Neuronal stem cell (in vitro differentiated cells): ENCODE results near the gene NEK10.
"Not testable (repeated sequence)": the region's sequence is repeated elsewhere in the genome, so short reads cannot be mapped to it uniquely, and the experiment has no call there.

ENCODE experiments used
- DNase-seq: peaks from one replicate; pipeline ENCODE4 v3.0.0-alpha.2; 2013; ENCODE audit warnings: low spot score
- H2AFZ ChIP-seq: one replicate; pipeline ENCODE4 v1.6.1; 2013; ENCODE audit warnings: mild to moderate bottlenecking, low read length, inconsistent platforms
- H2AK5ac ChIP-seq: 2 replicates; pipeline ENCODE4 v1.6.1; 2013; ENCODE audit warnings: low read depth, mild to moderate bottlenecking, inconsistent platforms, low read length, moderate library complexity, mixed read lengths
- H2BK120ac ChIP-seq: 2 replicates; pipeline ENCODE4 v1.6.1; 2013; ENCODE audit warnings: low read depth, mild to moderate bottlenecking, inconsistent platforms, low read length, moderate library complexity, mixed read lengths
- H2BK12ac ChIP-seq: one replicate; pipeline ENCODE4 v1.6.1; 2013; ENCODE audit warnings: low read length, inconsistent platforms
- H2BK15ac ChIP-seq: 2 replicates; pipeline ENCODE4 v1.6.1; 2013; ENCODE audit warnings: mild to moderate bottlenecking, low read length, inconsistent platforms, mixed read lengths
- H2BK5ac ChIP-seq: one replicate; pipeline ENCODE4 v1.6.1; 2013; ENCODE audit warnings: inconsistent platforms, mild to moderate bottlenecking, low read length, moderate library complexity
- H3K14ac ChIP-seq: one replicate; pipeline ENCODE4 v1.6.1; 2013; ENCODE audit warnings: low read length, inconsistent platforms
- H3K18ac ChIP-seq: 2 replicates; pipeline ENCODE4 v1.6.1; 2013; ENCODE audit warnings: low read length, inconsistent platforms
- H3K23ac ChIP-seq: 2 replicates; pipeline ENCODE4 v1.6.1; 2013; ENCODE audit warnings: low read depth, mild to moderate bottlenecking, mixed read lengths, low read length, inconsistent platforms; ENCODE audit not compliant: poor library complexity
- H3K27ac ChIP-seq: replicated peaks from 3 replicates; pipeline ENCODE4 v1.5.1; 2013; ENCODE audit warnings: low read length, inconsistent platforms
- H3K27me3 ChIP-seq, 3 experiments: 2 replicates each; pipeline ENCODE4 v1.6.1; 2013; ENCODE audit warnings: low read length in 3 of 3, mild to moderate bottlenecking in 2 of 3, inconsistent platforms in 1 of 3, low read depth in 1 of 3, mixed read lengths in 1 of 3, moderate library complexity in 1 of 3; ENCODE audit not compliant: control insufficient read depth in 3 of 3, insufficient read depth in 3 of 3
- H3K36me3 ChIP-seq, 2 donors: replicated peaks in 1 of 2; 2 replicates each; pipeline ENCODE4 v1.6.1; 2013; ENCODE audit warnings: low read length in 2 of 2; ENCODE audit not compliant: control insufficient read depth in 2 of 2, insufficient read depth in 2 of 2
- H3K4ac ChIP-seq: 2 replicates; pipeline ENCODE4 v1.6.1; 2013; ENCODE audit warnings: inconsistent platforms, mild to moderate bottlenecking, low read length, moderate library complexity
- H3K4me1 ChIP-seq, 2 donors: 1 replicate in 1 of 2; 2 replicates in 1 of 2; pipeline ENCODE4 v1.6.1; 2013; ENCODE audit warnings: low read length in 2 of 2, low read depth in 1 of 2; ENCODE audit not compliant: control insufficient read depth in 2 of 2, insufficient read depth in 1 of 2
- H3K4me2 ChIP-seq: one replicate; pipeline ENCODE4 v1.6.1; 2013; ENCODE audit warnings: mild to moderate bottlenecking, low read length, inconsistent platforms; ENCODE audit not compliant: insufficient read depth, poor library complexity, severe bottlenecking
- H3K4me3 ChIP-seq, 2 donors: 2 replicates each; pipeline ENCODE4 v1.5.1; 2013; ENCODE audit warnings: low read length in 2 of 2, mild to moderate bottlenecking in 2 of 2, inconsistent platforms in 1 of 2, moderate library complexity in 1 of 2
- H3K79me1 ChIP-seq: one replicate; pipeline ENCODE4 v1.6.1; 2013; ENCODE audit warnings: low read depth, mild to moderate bottlenecking, inconsistent platforms, low read length, moderate library complexity
- H3K9ac ChIP-seq: one replicate; pipeline ENCODE4 v1.6.1; 2013; ENCODE audit warnings: mild to moderate bottlenecking, low read depth, low read length, inconsistent platforms; ENCODE audit not compliant: poor library complexity
- H3K9me3 ChIP-seq, 2 donors: replicated peaks in 1 of 2; 2 replicates each; pipeline versions ENCODE3 to v1.6.1; 2013; ENCODE audit warnings: low read length in 2 of 2, mild to moderate bottlenecking in 2 of 2, inconsistent platforms in 1 of 2, low read depth in 1 of 2, mixed read lengths in 1 of 2, moderate library complexity in 1 of 2; ENCODE audit not compliant: control insufficient read depth in 2 of 2, insufficient read depth in 1 of 2
- H4K8ac ChIP-seq: one replicate; pipeline ENCODE4 v1.6.1; 2013; ENCODE audit warnings: low read depth, mild to moderate bottlenecking, inconsistent platforms, low read length, moderate library complexity
- H4K91ac ChIP-seq: one replicate; pipeline ENCODE4 v1.6.1; 2013; ENCODE audit warnings: low read length, low read depth, mild to moderate bottlenecking, inconsistent platforms; ENCODE audit not compliant: poor library complexity
- WGBS, 2 donors: extraction: QIAGEN DNeasy Blood & Tissue Kit; methylation state at CpG; one replicate each; pipeline ENCODE4 v1.1.7; 2013; ENCODE audit warnings: missing lambda C conversion rate in 2 of 2, mixed read lengths in 1 of 2; ENCODE audit not compliant: insufficient read length in 2 of 2, insufficient replicate concordance in 1 of 2; ENCODE audit errors: extremely low coverage in 2 of 2; 5-methylcytosine and 5-hydroxymethylcytosine counted together

NEK10 gene

DNA sequence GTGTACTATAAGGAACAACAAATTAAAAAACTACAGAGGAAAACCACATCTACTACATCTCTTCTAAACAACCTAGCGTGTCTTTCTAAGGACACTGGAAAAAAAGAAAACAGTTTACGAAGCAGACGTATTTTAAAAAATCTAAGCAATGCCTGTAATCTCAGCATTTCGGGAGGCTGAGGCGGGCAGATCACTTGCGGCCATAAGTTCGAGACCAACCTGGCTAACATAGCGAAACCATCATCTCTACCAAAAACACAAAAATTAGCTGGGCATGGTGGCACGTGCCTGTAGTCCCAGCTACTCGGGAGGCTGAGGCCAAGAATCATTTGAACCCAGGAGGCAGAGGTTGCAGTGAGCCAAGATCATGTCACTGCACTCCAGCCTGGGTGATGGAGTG, 23.2 kb upstream of the NEK10 start:
- H2BK5ac ChIP-seq, H3K4me2 ChIP-seq, H2BK120ac ChIP-seq, H3K14ac ChIP-seq, DNase-seq, H3K79me1 ChIP-seq, H3K23ac ChIP-seq, H2BK15ac ChIP-seq, H3K9ac ChIP-seq, H3K4me3 ChIP-seq, H4K8ac ChIP-seq, H3K4me1 ChIP-seq, H2AFZ ChIP-seq, H3K4ac ChIP-seq, H4K91ac ChIP-seq, H2AK5ac ChIP-seq, H3K18ac ChIP-seq, H3K27me3 ChIP-seq, H3K27ac ChIP-seq, H2BK12ac ChIP-seq: not testable (repeated sequence)
- Histone ChIP-seq H3K9me3 (peaks cover 0 to 21% of the 10 kb centered on the region in 2 donors), H3K36me3 (peaks cover 4 to 99% of the 10 kb centered on the region in 2 donors)
- no CpG with 5 or more reads among the region's 10 CpGs for WGBS, 2 donors

- no peak overlapping the region for H3K4ac ChIP-seq
- H3K18ac ChIP-seq = no peak overlapping the region
- H3K9me3 ChIP-seq = peaks cover 0 to 21% of the 10 kb centered on the region in 2 donors
- H2BK15ac ChIP-seq = no peak overlapping the region
- H2AFZ ChIP-seq = no peak overlapping the region
- H3K79me1 ChIP-seq = peaks cover 2% of the 10 kb centered on the region
- H2AK5ac ChIP-seq = no peak overlapping the region
- H2BK12ac ChIP-seq = no peak overlapping the region
- H3K27ac ChIP-seq = no peak overlapping the region
- no peaks in the 10 kb centered on the region for H3K27me3 ChIP-seq
- H3K9ac ChIP-seq = no peak overlapping the region
- H4K91ac ChIP-seq = no peak overlapping the region
- no peak overlapping the region for H3K4me2 ChIP-seq
- WGBS, 2 donors = no CpG with 5 or more reads among the region's 1 CpG
- H4K8ac ChIP-seq = no peak overlapping the region
- H2BK120ac ChIP-seq = no peak overlapping the region
- H3K4me3 ChIP-seq = no peak overlapping the region
- peaks cover 4 to 99% of the 10 kb centered on the region in 2 donors for H3K36me3 ChIP-seq
- H2BK5ac ChIP-seq = no peak overlapping the region
- H3K4me1 ChIP-seq = no peaks in the 10 kb centered on the region
- H3K14ac ChIP-seq = no peak overlapping the region
- H3K23ac ChIP-seq = no peak overlapping the region
- DNase-seq = no peak
These were observed 22.6 kb upstream of the NEK10 start for GRCh38 chr3:27391796-27392195.

DNA sequence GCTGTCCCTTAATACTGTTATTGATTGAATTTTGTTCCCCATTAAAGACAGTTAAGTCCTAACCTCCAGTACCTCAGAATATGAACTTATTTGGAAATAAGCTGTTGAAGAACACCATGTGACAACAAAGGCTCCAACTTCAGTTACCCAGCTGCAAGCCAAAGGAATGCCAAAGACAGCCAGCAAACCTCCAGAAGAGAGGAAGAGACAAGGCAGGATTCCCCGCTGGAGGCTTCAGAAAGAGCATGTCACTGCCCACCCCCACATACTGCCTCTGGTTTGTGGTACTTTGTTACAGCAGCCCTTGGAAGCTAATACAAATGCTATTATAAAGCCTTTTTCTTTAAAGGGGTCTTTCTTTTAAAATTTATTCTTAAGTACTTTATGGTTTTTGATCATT, 18.4 kb upstream of the NEK10 start:
- no peak overlapping the region for H4K8ac ChIP-seq
- no peak overlapping the region for H3K14ac ChIP-seq
- no CpG with 5 or more reads among the region's 1 CpG for WGBS, 2 donors
- H3K23ac ChIP-seq = no peak overlapping the region
- no peak overlapping the region for H3K18ac ChIP-seq
- no peak overlapping the region for H2BK120ac ChIP-seq
- H3K79me1 ChIP-seq = peaks cover 4% of the 10 kb centered on the region
- H3K27ac ChIP-seq = no peak overlapping the region
- H3K36me3 ChIP-seq = peaks cover 5 to 99% of the 10 kb centered on the region in 2 donors
- H3K27me3 ChIP-seq = no peaks in the 10 kb centered on the region
- no peak overlapping the region for H2BK5ac ChIP-seq
- no peak overlapping the region for H3K4me2 ChIP-seq
- H3K4ac ChIP-seq = no peak overlapping the region
- H3K9ac ChIP-seq = no peak overlapping the region
- no peak overlapping the region for H2AK5ac ChIP-seq
- no peaks in the 10 kb centered on the region for H3K4me1 ChIP-seq
- H4K91ac ChIP-seq = no peak overlapping the region
- peaks cover 0 to 21% of the 10 kb centered on the region in 2 donors for H3K9me3 ChIP-seq
- H3K4me3 ChIP-seq = no peak overlapping the region
- H2AFZ ChIP-seq = no peak overlapping the region
- H2BK12ac ChIP-seq = no peak overlapping the region
- DNase-seq = no peak
- H2BK15ac ChIP-seq = no peak overlapping the region

GRCh38 chr3:27385504-27385903, 16.3 kb upstream of the NEK10 start:
- Histone ChIP-seq H2AFZ (no peak overlapping the region), H2AK5ac (no peak overlapping the region), H3K4me1 (no peaks in the 10 kb centered on the region), H3K4ac (no peak overlapping the region), H2BK5ac (no peak overlapping the region), H3K27ac (no peak overlapping the region), H3K36me3 (peaks cover 5 to 100% of the 10 kb centered on the region in 2 donors), H2BK15ac (no peak overlapping the region), H3K9me3 (peaks cover 0 to 21% of the 10 kb centered on the region in 2 donors), H3K14ac (no peak overlapping the region), H2BK120ac (no peak overlapping the region), H3K27me3 (no peaks in the 10 kb centered on the region), H3K18ac (no peak overlapping the region), H3K4me3 (no peak overlapping the region), H3K23ac (no peak overlapping the region), H4K8ac (no peak overlapping the region), H3K9ac (no peak overlapping the region), H3K4me2 (no peak overlapping the region), H4K91ac (no peak overlapping the region), H3K79me1 (peaks cover 1% of the 10 kb centered on the region), H2BK12ac (no peak overlapping the region)
- no peak for DNase-seq
